HEK293 (cell line): ENCODE measurements around the gene RTKN2.

Experiments used
- CTCF ChIA-PET: fragments of 350-600 bp; formaldehyde crosslinking; extraction: SDS; loops from one replicate; lab custom pipeline; 2021; ENCODE audit warnings: antibody characterized with exemption; lab: Yijun Ruan, JAX
- POLR2A ChIA-PET: fragments of 300-600 bp; formaldehyde crosslinking; extraction: SDS; loops from one replicate; lab custom pipeline; 2020; ENCODE audit warnings: antibody characterized with exemption, inconsistent platforms; lab: Yijun Ruan, JAX
- H3K27ac ChIP-seq: fragments of 200-500 bp; sonication (Bioruptor generic); 2 replicates; pipeline ENCODE4 v1.5.1; 2014; ENCODE audit warnings: low read depth, low read length, control low read depth, inconsistent platforms; ENCODE audit errors: extremely low read depth
- H3K36me3 ChIP-seq, 2 experiments: fragments of 200-500 bp in 1 of 2; sonication (Bioruptor generic) in 1 of 2; 1 replicate in 1 of 2; 2 replicates in 1 of 2; pipeline ENCODE4 v1.5.1; 2014 to 2017; ENCODE audit warnings: inconsistent platforms in 2 of 2, low read length in 2 of 2; ENCODE audit not compliant: control insufficient read depth in 2 of 2, insufficient read depth in 1 of 2
- H3K4me1 ChIP-seq: fragments of 200-500 bp; sonication (Bioruptor generic); 2 replicates; pipeline ENCODE4 v1.5.1; 2014; ENCODE audit warnings: mild to moderate bottlenecking, low read length, inconsistent platforms; ENCODE audit not compliant: control insufficient read depth, insufficient read depth
- H3K4me3 ChIP-seq: 2 replicates; pipeline ENCODE4 v1.5.1; 2011; ENCODE audit warnings: low read depth, mild to moderate bottlenecking, control low read depth, low read length, moderate library complexity
- H3K9me3 ChIP-seq: fragments of 200-500 bp; sonication (Bioruptor generic); 2 replicates; pipeline ENCODE4 v1.5.1; 2014; ENCODE audit warnings: low read depth, low read length, inconsistent platforms; ENCODE audit not compliant: control insufficient read depth, insufficient read depth
- FEZF1 ChIP-seq: fragments of 450-650 bp; formaldehyde crosslinking; IDR thresholded peaks from 2 replicates; pipeline ENCODE4 v1.5.1; 2016; ENCODE audit warnings: missing biosample characterization, missing genetic modification characterization
- HIC1 ChIP-seq: fragments of 450-650 bp; formaldehyde crosslinking; IDR thresholded peaks from 2 replicates; pipeline ENCODE4 v1.5.1; 2016; ENCODE audit warnings: missing biosample characterization, missing genetic modification characterization
- HOXA7 ChIP-seq: sonication (generic); formaldehyde crosslinking; IDR thresholded peaks from 2 replicates; pipeline ENCODE4 v1.8.1; 2022; ENCODE audit warnings: missing genetic modification reagents, borderline replicate concordance
- HOXC10 ChIP-seq: sonication (generic); formaldehyde crosslinking; IDR thresholded peaks from 2 replicates; pipeline ENCODE4 v1.8.1; 2023; ENCODE audit warnings: mild to moderate bottlenecking, missing genetic modification reagents
- KLF7 ChIP-seq: fragments of 450-650 bp; formaldehyde crosslinking; IDR thresholded peaks from 2 replicates; pipeline ENCODE4 v1.5.1; 2016; ENCODE audit warnings: missing biosample characterization, missing genetic modification characterization, borderline replicate concordance
- PATZ1 ChIP-seq: fragments of 450-650 bp; formaldehyde crosslinking; IDR thresholded peaks from 2 replicates; pipeline ENCODE4 v1.5.1; 2016; ENCODE audit warnings: missing biosample characterization, missing genetic modification characterization
- SETDB1 ChIP-seq: IDR thresholded peaks from one replicate; pipeline ENCODE4 v1.6.1; 2017; ENCODE audit warnings: mild to moderate bottlenecking, low read length, moderate library complexity, mixed read lengths; ENCODE audit not compliant: insufficient read length
- SP2 ChIP-seq: fragments of 450-650 bp; formaldehyde crosslinking; IDR thresholded peaks from 2 replicates; pipeline ENCODE4 v1.5.1; 2016; ENCODE audit warnings: missing biosample characterization, missing genetic modification characterization
- TRIM28 ChIP-seq: IDR thresholded peaks from 2 replicates; pipeline ENCODE4 v1.6.1; 2011; ENCODE audit warnings: low read length, control low read depth, borderline replicate concordance
- YY1 ChIP-seq: fragments of 450-650 bp; formaldehyde crosslinking; IDR thresholded peaks from 2 replicates; pipeline ENCODE4 v1.5.1; 2018; ENCODE audit warnings: missing biosample characterization, missing genetic modification characterization
- ZNF114 ChIP-seq: fragments of 450-650 bp; formaldehyde crosslinking; IDR thresholded peaks from 2 replicates; pipeline ENCODE4 v1.5.0; 2017; ENCODE audit warnings: missing biosample characterization, missing genetic modification characterization
- ZNF132 ChIP-seq: fragments of 450-650 bp; formaldehyde crosslinking; IDR thresholded peaks from 2 replicates; pipeline ENCODE4 v1.5.1; 2017; ENCODE audit warnings: missing biosample characterization, missing genetic modification characterization, borderline replicate concordance
- ZNF146 ChIP-seq: fragments of 450-650 bp; formaldehyde crosslinking; IDR thresholded peaks from 2 replicates; pipeline ENCODE4 v1.5.1; 2016; ENCODE audit warnings: missing biosample characterization, missing genetic modification characterization
- ZNF18 ChIP-seq: fragments of 450-650 bp; formaldehyde crosslinking; IDR thresholded peaks from 2 replicates; pipeline ENCODE4 v1.5.1; 2016; ENCODE audit warnings: missing biosample characterization, missing genetic modification characterization
- ZNF19 ChIP-seq: fragments of 450-650 bp; formaldehyde crosslinking; IDR thresholded peaks from 2 replicates; pipeline ENCODE4; 2016; ENCODE audit warnings: missing biosample characterization, missing genetic modification characterization, low read depth
- ZNF26 ChIP-seq: fragments of 450-650 bp; formaldehyde crosslinking; IDR thresholded peaks from 2 replicates; pipeline ENCODE4 v1.5.1; 2016; ENCODE audit warnings: missing biosample characterization, missing genetic modification characterization
- ZNF394 ChIP-seq: fragments of 450-650 bp; formaldehyde crosslinking; IDR thresholded peaks from 2 replicates; pipeline ENCODE4 v1.5.1; 2016; ENCODE audit warnings: missing biosample characterization, missing genetic modification characterization, mild to moderate bottlenecking, moderate library complexity, borderline replicate concordance
- ZNF423 ChIP-seq: fragments of 450-650 bp; formaldehyde crosslinking; IDR thresholded peaks from 2 replicates; pipeline ENCODE4 v1.5.1; 2016; ENCODE audit warnings: missing biosample characterization, missing genetic modification characterization
- ZNF514 ChIP-seq: fragments of 450-650 bp; formaldehyde crosslinking; IDR thresholded peaks from 2 replicates; pipeline ENCODE4 v1.5.1; 2016; ENCODE audit warnings: missing biosample characterization, missing genetic modification characterization
- ZNF544 ChIP-seq: fragments of 450-650 bp; formaldehyde crosslinking; IDR thresholded peaks from 2 replicates; pipeline ENCODE4 v1.5.0; 2017; ENCODE audit warnings: missing biosample characterization, missing genetic modification characterization
- ZNF561 ChIP-seq: fragments of 450-650 bp; IDR thresholded peaks from 2 replicates; pipeline ENCODE4 v1.5.1; 2018; ENCODE audit warnings: missing biosample characterization, missing genetic modification characterization, borderline replicate concordance
- ZNF600 ChIP-seq: fragments of 450-650 bp; formaldehyde crosslinking; IDR thresholded peaks from 2 replicates; pipeline ENCODE4 v1.5.1; 2016; ENCODE audit warnings: missing biosample characterization, missing genetic modification characterization
- ZNF670 ChIP-seq: fragments of 450-650 bp; formaldehyde crosslinking; IDR thresholded peaks from 2 replicates; pipeline ENCODE4 v1.5.1; 2016; ENCODE audit warnings: missing biosample characterization, missing genetic modification characterization, low read depth
- ZNF776 ChIP-seq: fragments of 450-650 bp; formaldehyde crosslinking; IDR thresholded peaks from 2 replicates; pipeline ENCODE4 v1.5.0; 2017; ENCODE audit warnings: missing biosample characterization, missing genetic modification characterization, borderline replicate concordance
- ZXDB ChIP-seq: fragments of 450-650 bp; formaldehyde crosslinking; IDR thresholded peaks from 2 replicates; pipeline ENCODE4 v1.5.1; 2016; ENCODE audit warnings: missing biosample characterization, missing genetic modification characterization

The RTKN2 gene

GRCh38 chr10:62185919-62186692, 82.5 kb downstream of the RTKN2 start:
- H3K36me3 ChIP-seq = no peaks in the 10 kb centered on the region
- no peak overlapping the region for H3K4me3 ChIP-seq
- CTCF ChIA-PET = no interaction called here

GRCh38 chr10:62183857-62184795, 84.5 kb downstream of the RTKN2 start:
- H3K4me1 ChIP-seq = no peaks in the 10 kb centered on the region
- H3K9me3 ChIP-seq = no peaks in the 10 kb centered on the region
- ChIA-PET POLR2A (no interaction called here), CTCF (interaction anchor here (1.5 kb wide), 1 partner anchor 145 kb away, joined by 5 read pairs; no protein-coding TSS in a partner anchor)
- H3K36me3 ChIP-seq = no peaks in the 10 kb centered on the region
- no peak overlapping the region for H3K4me3 ChIP-seq
- H3K27ac ChIP-seq = no peak overlapping the region
- no peak for TF ChIP-seq ZNF776 (tag by site-specific recombination)
- no peak for TF ChIP-seq ZNF26 (tag by site-specific recombination)
- TF ChIP-seq ZNF394 (tag by site-specific recombination) = no peak
- no peak for TF ChIP-seq HOXA7
- TF ChIP-seq ZNF600 (tag by site-specific recombination) = no peak
- no peak for TF ChIP-seq SETDB1
- TF ChIP-seq ZNF423 (tag by site-specific recombination) = no peak
- no peak for TF ChIP-seq ZNF114 (tag by site-specific recombination)

More at GRCh38 chr10:62185919-62186692, 82.5 kb downstream of the RTKN2 start:
- Histone ChIP-seq H3K9me3 (no peaks in the 10 kb centered on the region), H3K27ac (no peak overlapping the region), H3K4me1 (no peaks in the 10 kb centered on the region)
- TF ChIP-seq ZNF514 (no peak), TRIM28 (no peak), SP2 (tag by site-specific recombination) (no peak), HOXC10 (CRISPR knock-in tag) (no peak), HIC1 (tag by site-specific recombination) (no peak), KLF7 (tag by site-specific recombination) (no peak), ZNF18 (tag by site-specific recombination) (no peak), ZNF19 (tag by site-specific recombination) (no peak), ZNF670 (tag by site-specific recombination) (no peak), FEZF1 (tag by site-specific recombination) (no peak), ZNF544 (tag by site-specific recombination) (no peak), ZNF561 (tag by site-specific recombination) (no peak), PATZ1 (tag by site-specific recombination) (no peak), ZXDB (tag by site-specific recombination) (no peak), YY1 (tag by site-specific recombination) (no peak), ZNF132 (no peak), ZNF146 (tag by site-specific recombination) (no peak)
- POLR2A ChIA-PET = no interaction called here
